GM13976 (cell line): ENCODE data around the gene ESR2.

ENCODE experiments used
- DNase-seq: peaks from one replicate; pipeline ENCODE4 v3.0.0; 2012; ENCODE audit warnings: low spot score
- CTCF ChIP-seq: IDR thresholded peaks from 2 replicates; pipeline ENCODE4 v1.5.1; 2012; ENCODE audit warnings: borderline replicate concordance, mild to moderate bottlenecking; ENCODE audit not compliant: insufficient read depth; ENCODE audit errors: extremely low read depth, missing control alignments, control extremely low read depth
- in situ Hi-C: fragments of 300-500 bp; cut with MboI; formaldehyde crosslinking; loops from one replicate; pipeline ENCODE4 v1.12.0; 2022; ENCODE audit warnings: low sequenced_read_pairs, mixed read lengths, inconsistent platforms; ENCODE audit not compliant: unreplicated experiment

Gene ESR2

GRCh38 chr14:64074961-64075612 lies 219.1 kb downstream of the ESR2 start:
- in situ Hi-C loops: no loop called here

GRCh38 chr14:64069634-64070359 lies 224.4 kb downstream of the ESR2 start:
- in situ Hi-C loops: no loop called here

More at GRCh38 chr14:64074961-64075612, 219.1 kb downstream of the ESR2 start:
- TF ChIP-seq CTCF: no peak
- DNase-seq: no peak

GRCh38 chr14:64064447-64064846 lies 229.7 kb downstream of the ESR2 start:
- in situ Hi-C loops: no loop called here
- no peak for TF ChIP-seq CTCF

More at GRCh38 chr14:64069634-64070359, 224.4 kb downstream of the ESR2 start:
- no peak for TF ChIP-seq CTCF
- no peak for DNase-seq

GRCh38 chr14:64062381-64063115 lies 231.6 kb downstream of the ESR2 start:
- in situ Hi-C loops: no loop called here
- no peak for DNase-seq
- TF ChIP-seq CTCF: no peak

More at GRCh38 chr14:64064447-64064846, 229.7 kb downstream of the ESR2 start:
- no peak for DNase-seq

- in situ Hi-C loops: no loop called here
- DNase-seq: no peak
- no peak for TF ChIP-seq CTCF
Observed at GRCh38 chr14:64061706-64062105, 232.5 kb downstream of the ESR2 start.

DNA sequence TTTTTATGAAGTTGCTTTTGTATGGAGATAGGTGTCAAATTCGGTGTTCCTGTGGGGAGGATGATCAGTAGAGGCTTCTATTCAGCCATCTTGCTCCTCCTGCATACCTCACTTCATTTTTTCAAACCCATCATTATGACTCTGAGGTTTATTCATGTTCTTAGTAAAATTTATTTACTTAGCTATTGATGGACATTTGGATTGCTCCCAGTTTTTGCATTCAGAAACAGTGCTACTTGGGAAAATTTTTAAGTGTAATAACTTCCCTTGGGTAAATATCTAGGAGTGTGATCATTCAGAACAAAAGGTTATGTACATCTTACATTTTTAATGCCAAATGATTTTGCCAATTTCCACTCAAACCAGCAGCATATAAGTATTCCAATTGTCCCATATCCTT lies 233.1 kb downstream of the ESR2 start:
- DNase-seq: no peak
- no peak for TF ChIP-seq CTCF
- in situ Hi-C loops: no loop called here
